Sigmoid colon (tissue), 4 donors: ENCODE results near the gene SCRN1.

Source experiments
- CTCF ChIP-seq, 4 experiments: fragments of 450-650 bp in 3 of 4; fragments of 200-600 bp in 1 of 4; IDR thresholded peaks; one replicate each; pipeline ENCODE4 v1.5.1; 2016 to 2019; ENCODE audit warnings: antibody characterized with exemption in 4 of 4, mild to moderate bottlenecking in 3 of 4, moderate library complexity in 2 of 4
- EP300 ChIP-seq, 4 donors: sonication (generic); formaldehyde crosslinking; IDR thresholded peaks; one replicate each; pipeline ENCODE4 v1.6.1; 2017; ENCODE audit warnings: antibody characterized with exemption in 4 of 4
- POLR2A ChIP-seq, 2 donors: fragments of 450-650 bp; IDR thresholded peaks; one replicate each; pipeline ENCODE4 v1.6.1; 2016; ENCODE audit warnings: antibody characterized with exemption in 2 of 2, mild to moderate bottlenecking in 2 of 2, moderate library complexity in 2 of 2
- POLR2AphosphoS5 ChIP-seq, 4 donors: sonication (generic); formaldehyde crosslinking; IDR thresholded peaks; one replicate each; pipeline ENCODE4 v1.6.1; 2017; ENCODE audit warnings: antibody characterized with exemption in 4 of 4

GRCh38 chr7:29976673-29977415, 12.8 kb downstream of the SCRN1 start:
- TF ChIP-seq EP300 (IDR thresholded peaks at IDR 0.05) = no peak
- TF ChIP-seq CTCF (IDR thresholded peaks at IDR 0.05) = no peak
- TF ChIP-seq POLR2AphosphoS5 (IDR thresholded peaks at IDR 0.05) = no peak
- no peak for TF ChIP-seq POLR2A (IDR thresholded peaks at IDR 0.05)
